Cerebellar cortex (tissue), 1 donor: ENCODE data around the gene ZNF383.
"Not testable (repeated sequence)": the region's sequence is repeated elsewhere in the genome, so short reads cannot be mapped to it uniquely, and the experiment has no call there.

Experiments used
- DNase-seq: peaks from one replicate; pipeline ENCODE4 v3.0.0-alpha.2; 2015; ENCODE audit warnings: low spot score

The ZNF383 gene

DNA sequence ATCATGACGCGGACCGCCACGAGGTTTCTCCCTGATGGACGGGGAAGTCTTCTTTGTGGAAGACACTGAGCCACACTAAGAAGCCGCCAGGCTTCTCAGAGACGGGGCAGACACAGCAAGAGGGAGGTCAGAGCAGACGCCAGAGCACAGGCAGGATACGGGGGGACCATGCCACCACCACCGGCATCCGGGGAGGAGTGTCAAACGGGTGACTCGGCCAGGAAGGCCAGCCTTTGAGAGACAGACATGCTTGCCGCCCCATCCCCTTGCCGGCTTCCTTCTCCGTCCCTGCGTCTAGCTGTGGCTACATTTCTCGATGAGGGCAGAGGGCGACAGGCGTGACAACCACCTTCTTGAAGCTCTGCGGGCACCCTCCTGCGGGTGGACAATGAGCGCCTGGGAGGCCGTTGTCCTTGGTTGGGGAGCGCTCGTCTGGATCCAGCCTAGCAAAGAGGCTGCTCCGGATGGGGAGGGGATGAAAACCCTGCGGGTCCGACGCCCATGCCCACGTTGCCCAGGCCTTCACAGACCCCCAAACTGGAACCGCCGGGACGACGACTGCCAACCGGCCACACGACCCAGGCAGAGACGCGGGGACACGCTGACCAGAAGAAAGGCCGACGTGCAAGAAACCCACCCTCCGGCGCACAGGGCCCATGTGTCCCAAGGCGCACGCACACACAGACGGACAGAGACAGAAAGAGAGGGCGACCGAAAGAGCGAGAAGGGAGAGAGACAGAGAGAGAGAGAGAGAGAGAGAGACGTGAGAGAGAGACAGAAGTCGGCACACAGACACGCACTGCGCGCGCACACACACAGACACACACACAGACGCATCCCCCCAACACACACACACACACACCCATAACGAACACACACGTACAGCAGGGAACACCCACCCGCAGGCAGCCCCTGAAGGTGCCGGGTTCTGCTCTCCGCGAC, 75.3 kb downstream of the ZNF383 start:
- DNase-seq: not testable (repeated sequence)

DNA sequence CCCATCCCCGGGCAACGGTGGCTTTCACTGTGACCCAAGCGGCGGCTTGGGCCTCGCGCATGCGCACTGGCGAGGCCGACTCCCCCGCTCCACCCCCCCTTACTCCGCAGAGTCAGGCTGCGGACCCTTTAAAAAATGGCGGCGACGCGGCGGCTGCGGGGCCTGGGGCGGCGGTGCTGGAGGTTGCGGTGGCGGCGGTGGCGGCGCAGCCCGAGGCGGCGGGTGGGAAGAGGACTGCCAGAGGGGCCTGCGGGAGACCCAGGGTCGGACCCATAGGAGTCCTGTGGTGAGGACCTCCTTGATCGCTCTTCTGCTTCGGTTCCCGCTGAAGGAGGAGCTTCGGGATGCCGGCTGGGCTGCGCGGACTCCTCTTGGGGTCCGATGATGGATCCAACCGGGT, 76.2 kb downstream of the ZNF383 start:
- not testable (repeated sequence) for DNase-seq
